ENCODE measurements around the gene PSMC5.
"Not testable (repeated sequence)": the region's sequence is repeated elsewhere in the genome, so short reads cannot be mapped to it uniquely, and the experiment has no call there.

The PSMC5 gene

GRCh38 chr17:63827002-63827800 lies at the start of gene PSMC5, which contains the start of gene FTSJ3:
PSMC5 (plus strand) TSS chr17:63827431; CDS start chr17:63827491, 60 bp downstream.
FTSJ3 (minus strand) TSS chr17:63827663; CDS start chr17:63826902, 761 bp downstream.
- DNase-seq = peak; percentile 97

- DNase-seq = no peak
Observed at GRCh38 chr17:63780507-63780906, 46.7 kb upstream of the PSMC5 start.

GRCh38 chr17:63780928-63781327 lies 46.3 kb upstream of the PSMC5 start:
- DNase-seq = no peak

GRCh38 chr17:63783522-63783921 lies 43.7 kb upstream of the PSMC5 start:
- no peak for DNase-seq

GRCh38 chr17:63785556-63785955 lies 41.7 kb upstream of the PSMC5 start:
- DNase-seq = no peak

- no peak for DNase-seq
Observed at GRCh38 chr17:63786117-63786516, 41.1 kb upstream of the PSMC5 start.

- no peak for DNase-seq
Observed at GRCh38 chr17:63786971-63787711, 40.1 kb upstream of the PSMC5 start.

- DNase-seq = no peak
Observed at GRCh38 chr17:63790057-63790456, 37.2 kb upstream of the PSMC5 start.

GRCh38 chr17:63792055-63792729 lies 35.0 kb upstream of the PSMC5 start:
- no peak for DNase-seq

GRCh38 chr17:63796375-63796774 lies 30.9 kb upstream of the PSMC5 start:
- not testable (repeated sequence) for DNase-seq

- DNase-seq = no peak
Observed at GRCh38 chr17:63798572-63799106, 28.6 kb upstream of the PSMC5 start.

- no peak for DNase-seq
Observed at GRCh38 chr17:63800783-63801182, 26.4 kb upstream of the PSMC5 start.

GRCh38 chr17:63804328-63804727 lies 22.9 kb upstream of the PSMC5 start:
- DNase-seq = no peak

- peak; percentile 75 for DNase-seq
Observed at GRCh38 chr17:63805591-63805990, 21.6 kb upstream of the PSMC5 start.

- DNase-seq = no peak
Observed at GRCh38 chr17:63809970-63810369, 17.3 kb upstream of the PSMC5 start.

GRCh38 chr17:63816123-63816522 lies 11.1 kb upstream of the PSMC5 start:
- DNase-seq = no peak

GRCh38 chr17:63816669-63817068 lies 10.6 kb upstream of the PSMC5 start:
- DNase-seq = no peak

- DNase-seq = no peak
Observed at GRCh38 chr17:63817736-63818385, 9.4 kb upstream of the PSMC5 start.

- no peak for DNase-seq
Observed at GRCh38 chr17:63819131-63819530, 8.1 kb upstream of the PSMC5 start.

GRCh38 chr17:63819585-63820537 lies 7.4 kb upstream of the PSMC5 start:
- no peak for DNase-seq

GRCh38 chr17:63820963-63821561 lies 6.2 kb upstream of the PSMC5 start:
- no peak for DNase-seq
